OCI-LY3 (cell line): Measurements from ENCODE around the gene PPAT.
"Not testable (repeated sequence)": the region's sequence is repeated elsewhere in the genome, so short reads cannot be mapped to it uniquely, and the experiment has no call there.

ENCODE experiments used
- H2AFZ ChIP-seq: fragments of 200-600, 300-600 bp; shearing (Covaris generic); 2 replicates; pipeline ENCODE4 v1.6.0; 2014; ENCODE audit warnings: antibody characterized with exemption, low read depth, low read length
- H3K27ac ChIP-seq: fragments of 200-600, 300-600 bp; sonication (generic); 2 replicates; pipeline ENCODE4 v1.5.1; 2014; ENCODE audit warnings: mild to moderate bottlenecking, low read length, moderate library complexity, mixed read lengths
- H3K27me3 ChIP-seq: fragments of 200-600, 300-600 bp; sonication (generic); 2 replicates; pipeline ENCODE4 v1.6.1; 2014; ENCODE audit warnings: low read depth, low read length, mixed read lengths
- H3K36me3 ChIP-seq: fragments of 200-600, 300-600 bp; sonication (generic); replicated peaks from 2 replicates; pipeline ENCODE3; 2014; ENCODE audit warnings: low read depth, low read length, mixed read lengths
- H3K4me1 ChIP-seq: fragments of 300-600, 200-600 bp; sonication (generic); 2 replicates; pipeline ENCODE4 v1.6.1; 2014; ENCODE audit warnings: low read length, mixed read lengths
- H3K4me2 ChIP-seq: fragments of 200-600, 300-600 bp; sonication (generic); 2 replicates; pipeline ENCODE4 v1.6.1; 2014; ENCODE audit warnings: low read length, mixed read lengths
- H3K4me3 ChIP-seq: fragments of 300-600, 200-600 bp; sonication (generic); 2 replicates; pipeline ENCODE4 v1.5.1; 2014; ENCODE audit warnings: antibody characterized with exemption, mild to moderate bottlenecking, low read length, moderate library complexity
- H3K79me2 ChIP-seq: fragments of 300-600, 200-600 bp; shearing (Covaris generic); 2 replicates; pipeline ENCODE4 v1.6.1; 2014; ENCODE audit warnings: mild to moderate bottlenecking, low read length, mixed read lengths
- H3K9ac ChIP-seq: fragments of 300-600, 200-600 bp; shearing (Covaris generic); 2 replicates; pipeline ENCODE4 v1.6.0; 2014; ENCODE audit warnings: mild to moderate bottlenecking, low read length, moderate library complexity
- H3K9me3 ChIP-seq: fragments of 200-600, 300-600 bp; shearing (Covaris generic); 2 replicates; pipeline ENCODE4 v1.6.1; 2014; ENCODE audit warnings: low read length, mixed read lengths; ENCODE audit not compliant: insufficient read depth
- H4K20me1 ChIP-seq: fragments of 200-600, 300-600 bp; sonication (generic); 2 replicates; pipeline ENCODE4 v1.6.1; 2016; ENCODE audit warnings: low read length, mixed read lengths; ENCODE audit not compliant: insufficient read depth
- EZH2phosphoT487 ChIP-seq: fragments of 200-600 bp; shearing (Covaris generic); IDR thresholded peaks from 2 replicates; pipeline ENCODE4 v1.6.1; 2018; ENCODE audit warnings: antibody characterized with exemption, mixed run types, low read depth
- TF ChIP-seq, protein P1 (sequence below): fragments of 200-600, 300-600 bp; sonication (generic); IDR thresholded peaks from 2 replicates; pipeline ENCODE4 v1.5.1; 2014; ENCODE audit warnings: antibody characterized with exemption, low read length, low read depth

The PPAT gene

DNA sequence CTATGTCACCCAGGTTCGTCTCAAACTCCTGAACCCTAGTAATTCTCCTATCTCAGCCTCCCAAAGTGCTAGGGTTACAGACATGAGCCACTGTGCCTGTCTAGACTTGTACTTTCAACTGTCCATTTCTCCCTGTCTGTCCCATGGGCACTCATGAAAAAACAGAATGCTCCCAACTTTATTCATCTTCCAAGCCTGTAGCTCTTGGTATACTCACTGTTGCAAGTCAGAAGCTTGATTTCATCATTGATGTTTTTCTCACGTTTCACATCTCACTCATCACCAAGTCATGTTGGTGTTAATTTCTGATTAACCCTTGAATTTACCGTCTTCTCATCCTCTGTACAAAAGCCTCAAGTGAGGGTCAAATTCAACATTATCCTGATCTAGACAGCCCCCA is 24.7 kb upstream of the PPAT start:
- no peak overlapping the region for H3K9ac ChIP-seq
- H2AFZ ChIP-seq, result no peak overlapping the region
- H3K36me3 ChIP-seq, result peaks cover 79% of the 10 kb centered on the region
- no peak overlapping the region for H3K4me3 ChIP-seq
- TF ChIP-seq, protein P1, sequence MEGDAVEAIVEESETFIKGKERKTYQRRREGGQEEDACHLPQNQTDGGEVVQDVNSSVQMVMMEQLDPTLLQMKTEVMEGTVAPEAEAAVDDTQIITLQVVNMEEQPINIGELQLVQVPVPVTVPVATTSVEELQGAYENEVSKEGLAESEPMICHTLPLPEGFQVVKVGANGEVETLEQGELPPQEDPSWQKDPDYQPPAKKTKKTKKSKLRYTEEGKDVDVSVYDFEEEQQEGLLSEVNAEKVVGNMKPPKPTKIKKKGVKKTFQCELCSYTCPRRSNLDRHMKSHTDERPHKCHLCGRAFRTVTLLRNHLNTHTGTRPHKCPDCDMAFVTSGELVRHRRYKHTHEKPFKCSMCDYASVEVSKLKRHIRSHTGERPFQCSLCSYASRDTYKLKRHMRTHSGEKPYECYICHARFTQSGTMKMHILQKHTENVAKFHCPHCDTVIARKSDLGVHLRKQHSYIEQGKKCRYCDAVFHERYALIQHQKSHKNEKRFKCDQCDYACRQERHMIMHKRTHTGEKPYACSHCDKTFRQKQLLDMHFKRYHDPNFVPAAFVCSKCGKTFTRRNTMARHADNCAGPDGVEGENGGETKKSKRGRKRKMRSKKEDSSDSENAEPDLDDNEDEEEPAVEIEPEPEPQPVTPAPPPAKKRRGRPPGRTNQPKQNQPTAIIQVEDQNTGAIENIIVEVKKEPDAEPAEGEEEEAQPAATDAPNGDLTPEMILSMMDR, result no peak
- TF ChIP-seq EZH2phosphoT487, result no peak
- H3K4me2 ChIP-seq, result no peak overlapping the region
- peaks cover 72% of the 10 kb centered on the region for H3K79me2 ChIP-seq
- H3K27ac ChIP-seq, result no peak overlapping the region
- H3K27me3 ChIP-seq, result no peaks in the 10 kb centered on the region
- peaks cover 29% of the 10 kb centered on the region for H4K20me1 ChIP-seq
- H3K9me3 ChIP-seq, result no peaks in the 10 kb centered on the region
- no peaks in the 10 kb centered on the region; the same call in 1 of the 2 replicates for H3K4me1 ChIP-seq

DNA sequence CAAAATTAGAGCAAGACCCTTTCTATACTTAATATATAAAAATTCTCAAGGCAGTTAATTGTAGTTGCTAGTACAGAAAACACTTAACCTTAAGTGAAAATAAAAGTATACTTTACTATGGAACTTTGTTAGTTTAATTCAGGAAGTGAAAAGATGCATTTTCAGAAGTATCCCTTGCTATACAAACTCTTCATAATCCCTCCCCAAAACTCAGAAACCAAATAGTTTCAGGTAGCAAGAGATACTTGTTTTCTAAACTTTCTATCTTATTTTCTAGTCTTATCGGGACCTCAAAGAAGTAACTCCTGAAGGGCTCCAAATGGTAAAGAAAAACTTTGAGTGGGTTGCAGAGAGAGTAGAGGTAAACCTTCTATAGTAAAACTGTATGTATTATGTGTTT is 14.9 kb upstream of the PPAT start:
- Histone ChIP-seq H3K9me3 (no peaks in the 10 kb centered on the region), H4K20me1 (peaks cover 27% of the 10 kb centered on the region), H3K36me3 (peaks cover 77% of the 10 kb centered on the region), H2AFZ (no peak overlapping the region), H3K9ac (no peak overlapping the region), H3K4me1 (no peaks in the 10 kb centered on the region), H3K4me2 (no peak overlapping the region), H3K27me3 (no peaks in the 10 kb centered on the region), H3K27ac (no peak overlapping the region), H3K4me3 (no peak overlapping the region), H3K79me2 (peaks cover 75% of the 10 kb centered on the region)
- no peak for TF ChIP-seq EZH2phosphoT487
- TF ChIP-seq, protein P1, result no peak

DNA sequence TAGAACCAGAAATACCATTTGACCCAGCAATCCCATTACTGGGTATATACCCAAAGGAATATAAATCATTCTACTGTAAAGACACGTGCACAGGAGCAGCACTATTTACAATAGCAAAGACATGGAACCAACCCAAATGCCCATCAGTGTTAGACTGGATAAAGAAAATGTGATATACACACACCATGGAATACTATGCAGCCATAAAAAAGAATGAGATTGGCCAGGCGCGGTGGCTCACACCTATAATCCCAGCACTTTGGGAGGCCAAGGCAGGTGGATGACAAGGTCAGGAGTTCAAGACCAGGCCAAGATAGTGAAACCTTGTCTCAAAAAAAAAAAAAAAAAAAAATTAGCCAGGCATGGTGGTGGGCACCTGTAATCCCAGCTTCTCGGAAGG is 14.1 kb upstream of the PPAT start:
- not testable (repeated sequence) for H3K4me1 ChIP-seq, H3K27me3 ChIP-seq, H3K9ac ChIP-seq, H2AFZ ChIP-seq, H3K4me2 ChIP-seq, H3K4me3 ChIP-seq, H3K9me3 ChIP-seq, H3K27ac ChIP-seq
- peaks cover 76% of the 10 kb centered on the region for H3K79me2 ChIP-seq
- H3K36me3 ChIP-seq, result peaks cover 76% of the 10 kb centered on the region
- peaks cover 33% of the 10 kb centered on the region for H4K20me1 ChIP-seq

DNA sequence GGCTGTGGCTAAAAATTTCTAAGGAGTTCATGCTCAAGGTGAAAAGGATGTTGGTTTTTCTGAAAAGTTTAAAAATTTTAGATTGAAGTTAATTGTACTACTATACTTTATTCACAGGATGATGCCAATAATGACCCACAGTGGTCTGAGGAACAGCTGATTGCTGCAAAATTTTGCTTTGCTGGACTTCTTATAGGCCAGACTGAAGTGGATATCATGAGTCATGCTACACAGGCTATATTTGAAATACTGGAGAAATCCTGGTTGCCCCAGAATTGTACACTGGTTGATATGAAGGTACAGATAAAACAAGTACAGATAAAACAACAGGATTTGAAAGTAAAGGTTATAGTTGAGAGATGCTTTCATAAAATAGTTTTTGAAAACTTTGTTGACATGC is 12.9 kb upstream of the PPAT start:
- peaks cover 76% of the 10 kb centered on the region for H3K79me2 ChIP-seq
- no peak overlapping the region for H2AFZ ChIP-seq
- H3K9me3 ChIP-seq, result no peaks in the 10 kb centered on the region
- H3K4me3 ChIP-seq, result no peak overlapping the region
- H3K27ac ChIP-seq, result no peak overlapping the region
- TF ChIP-seq EZH2phosphoT487, result no peak
- TF ChIP-seq, protein P1, result no peak
- H3K4me1 ChIP-seq, result 0 out of 2 replicates have a peak, but pooled peaks cover 8% of the 10 kb centered on the region
- H3K27me3 ChIP-seq, result no peaks in the 10 kb centered on the region
- H3K9ac ChIP-seq, result no peak overlapping the region
- peaks cover 35% of the 10 kb centered on the region for H4K20me1 ChIP-seq
- no peak overlapping the region for H3K4me2 ChIP-seq
- H3K36me3 ChIP-seq, result peaks cover 76% of the 10 kb centered on the region

DNA sequence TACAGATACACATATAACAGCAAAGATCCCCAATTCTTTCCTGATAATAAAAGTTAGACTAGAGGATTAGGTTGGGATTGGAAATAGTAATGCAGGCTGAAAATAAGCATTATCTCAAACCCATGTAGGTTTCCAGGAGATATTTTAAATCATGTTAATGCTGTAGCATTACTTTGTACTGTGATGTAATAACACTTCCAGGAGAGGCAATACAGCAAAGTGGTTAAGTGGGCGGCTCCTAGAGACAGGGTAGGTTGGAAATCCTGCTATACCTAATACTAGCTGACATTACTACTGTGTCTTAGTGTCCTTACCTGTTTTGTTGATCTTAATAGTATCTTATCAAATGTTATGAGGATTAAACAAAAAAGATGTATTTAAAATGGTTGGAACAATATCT is 10.3 kb upstream of the PPAT start:
- Histone ChIP-seq H3K9ac (no peak overlapping the region), H3K27me3 (no peaks in the 10 kb centered on the region), H3K36me3 (peaks cover 76% of the 10 kb centered on the region), H3K4me2 (no peak overlapping the region), H3K9me3 (no peaks in the 10 kb centered on the region), H2AFZ (no peak overlapping the region), H3K4me3 (no peak overlapping the region), H4K20me1 (peaks cover 53% of the 10 kb centered on the region), H3K79me2 (peaks cover 85% of the 10 kb centered on the region), H3K27ac (no peak overlapping the region), H3K4me1 (peaks cover 10% of the 10 kb centered on the region; the same call in 1 of the 2 replicates)
- TF ChIP-seq EZH2phosphoT487, result no peak
- TF ChIP-seq, protein P1, result no peak
